Muscle of arm (tissue), 12 donors: ENCODE results near the gene OGFOD3. TPM values are rescaled to one million over a fixed set of nuclear protein-coding genes. Genes with fewer than 3 reads are reported as not detected.

Experiments used
- DNase-seq: peaks from one replicate; pipeline ENCODE4 v3.0.0-alpha.2; 2013
- polyA plus RNA-seq, 12 donors: library from polyadenylated mRNA; unstranded; fragments of 120-200 nt; gene quantifications; one replicate each; pipeline ENCODE4 v1.2.1, GENCODE V29; 2013; ENCODE audit not compliant: insufficient read length in 12 of 12

Gene OGFOD3
- polyA plus RNA-seq, 12 donors, result 13.4 to 25.1 (median 18.5) TPM; not detected in 1

GRCh38 chr17:82410014-82410716 is 8.2 kb downstream of the OGFOD3 start:
- no peak for DNase-seq

DNA sequence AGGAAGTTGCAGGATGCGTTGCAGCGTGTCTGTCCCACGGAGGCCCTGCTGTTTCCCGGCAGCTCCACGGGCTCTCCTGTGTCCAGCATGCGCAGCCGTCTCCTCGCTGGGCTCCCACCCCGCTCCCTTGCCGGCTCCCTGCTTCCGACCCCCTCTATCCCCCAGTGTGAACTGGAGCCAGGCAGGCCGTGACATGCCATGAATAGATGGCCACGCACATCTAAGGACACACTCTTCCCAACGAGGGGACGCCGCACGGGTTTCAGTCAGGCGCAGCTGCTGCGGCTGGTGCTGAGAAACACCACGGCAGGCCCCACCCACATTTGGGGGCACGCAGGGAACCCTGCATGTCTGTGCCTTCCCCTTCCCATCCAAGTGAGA is 9.5 kb downstream of the OGFOD3 start:
- DNase-seq, result no peak

GRCh38 chr17:82408288-82408937 is 10.0 kb downstream of the OGFOD3 start:
- no peak for DNase-seq

DNA sequence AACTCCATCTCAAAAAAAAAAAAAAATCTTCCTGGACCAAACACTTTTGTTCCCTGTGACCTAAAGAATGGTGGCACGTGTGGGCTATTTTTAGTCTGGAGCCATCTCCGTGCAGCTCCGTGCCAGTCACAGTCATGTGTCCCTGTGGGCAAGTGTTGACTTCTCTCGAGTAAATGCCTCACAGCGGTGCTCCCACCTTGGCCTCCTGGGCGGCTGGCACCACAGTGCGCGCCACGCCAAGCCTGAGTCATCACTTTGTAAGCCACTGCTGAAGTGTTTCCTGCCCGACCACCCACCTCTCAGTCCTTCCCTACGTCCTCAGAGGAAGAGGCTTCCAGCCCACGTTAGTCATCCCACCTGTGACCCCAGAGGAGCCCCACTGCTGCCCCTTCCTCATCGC is 11.1 kb downstream of the OGFOD3 start:
- DNase-seq, result no peak

GRCh38 chr17:82406131-82406671 is 12.2 kb downstream of the OGFOD3 start:
- no peak for DNase-seq

GRCh38 chr17:82405051-82405450 is 13.3 kb downstream of the OGFOD3 start:
- DNase-seq, result no peak

DNA sequence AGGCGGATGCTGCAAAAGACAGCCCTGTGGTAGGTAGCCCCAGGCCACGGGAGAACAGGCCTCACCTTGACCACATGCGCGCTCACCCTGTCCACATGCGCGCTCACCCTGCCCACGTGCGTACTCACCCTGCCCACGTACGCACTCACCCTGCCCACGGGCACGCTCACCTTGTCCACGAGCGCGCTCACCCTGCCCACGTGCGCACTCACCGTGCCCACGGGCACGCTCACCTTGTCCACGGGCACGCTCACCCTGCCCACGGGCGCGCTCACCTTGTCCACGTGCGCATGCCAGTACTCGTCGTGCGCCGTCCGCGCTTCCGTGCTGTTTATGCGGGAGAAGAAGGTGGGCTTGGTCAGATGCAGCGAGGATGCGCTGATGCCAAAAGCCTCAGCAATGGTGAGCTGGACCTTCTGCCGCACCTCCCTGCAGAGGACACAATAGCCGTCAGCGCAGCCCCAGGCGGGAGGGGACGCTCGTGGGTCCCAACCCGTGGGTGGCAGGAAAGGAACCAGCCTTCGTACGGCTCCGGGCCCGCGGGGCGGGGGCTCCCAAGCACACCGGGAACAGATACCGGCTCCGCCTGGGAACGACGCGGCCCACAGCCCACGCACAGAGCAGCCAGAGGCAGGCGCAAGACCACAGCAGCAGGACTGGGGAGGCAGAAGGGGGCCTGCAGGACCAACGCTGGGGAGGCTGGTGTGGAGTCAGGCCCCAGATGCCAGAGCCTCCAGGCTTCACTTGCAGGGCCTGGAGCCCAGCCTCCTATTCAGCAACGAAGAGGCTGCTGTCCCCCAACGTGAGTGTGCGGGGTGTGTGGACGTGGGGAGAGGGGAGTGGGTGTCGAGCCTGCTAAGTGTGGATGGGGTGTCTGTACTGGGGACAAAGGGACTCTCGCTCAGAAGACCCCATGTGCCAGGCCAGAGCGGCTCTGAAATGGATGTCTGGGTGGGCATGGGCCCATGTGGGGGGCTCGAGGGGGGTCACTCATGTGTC is 14.4 kb downstream of the OGFOD3 start:
- no peak for DNase-seq

DNA sequence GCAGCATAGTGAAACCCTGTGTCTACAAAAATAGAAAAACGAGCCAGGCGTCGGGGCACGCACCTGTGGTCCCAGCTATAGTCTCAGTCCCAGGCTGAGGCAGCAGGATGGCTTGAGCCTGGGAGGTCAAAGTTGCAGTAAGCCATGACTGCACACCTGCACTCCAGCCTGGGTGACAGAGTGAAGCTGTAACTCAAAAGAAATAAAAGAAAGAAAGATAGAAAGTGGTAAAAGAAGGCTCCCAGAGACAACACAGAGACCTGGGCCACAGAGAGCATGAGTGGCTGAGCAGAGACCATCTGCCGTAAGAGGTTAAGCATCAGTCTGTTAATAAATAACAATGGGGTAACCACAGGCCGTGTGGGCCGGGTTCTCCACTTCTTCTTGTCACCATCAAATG is 15.5 kb downstream of the OGFOD3 start:
- DNase-seq, result no peak

DNA sequence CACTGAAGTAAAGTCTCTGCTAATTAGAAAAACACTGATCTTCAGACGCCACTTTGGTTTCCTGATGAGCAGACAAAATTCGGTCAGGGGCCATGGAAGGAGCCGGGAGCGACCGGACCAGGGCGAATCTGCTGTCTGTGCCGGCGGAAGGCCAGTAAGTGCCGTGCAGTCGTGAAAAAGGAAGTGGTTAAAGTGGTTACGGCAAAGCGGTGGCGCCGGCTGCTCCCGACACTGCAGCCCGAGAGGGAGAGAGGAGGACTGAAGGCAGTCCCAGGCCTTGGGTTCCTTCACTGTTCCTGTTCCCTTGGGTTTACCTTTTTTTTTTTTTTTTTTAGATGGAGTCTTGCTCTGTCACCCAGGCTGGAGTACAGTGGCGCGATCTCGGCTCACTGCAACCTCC is 17.6 kb downstream of the OGFOD3 start:
- no peak for DNase-seq

DNA sequence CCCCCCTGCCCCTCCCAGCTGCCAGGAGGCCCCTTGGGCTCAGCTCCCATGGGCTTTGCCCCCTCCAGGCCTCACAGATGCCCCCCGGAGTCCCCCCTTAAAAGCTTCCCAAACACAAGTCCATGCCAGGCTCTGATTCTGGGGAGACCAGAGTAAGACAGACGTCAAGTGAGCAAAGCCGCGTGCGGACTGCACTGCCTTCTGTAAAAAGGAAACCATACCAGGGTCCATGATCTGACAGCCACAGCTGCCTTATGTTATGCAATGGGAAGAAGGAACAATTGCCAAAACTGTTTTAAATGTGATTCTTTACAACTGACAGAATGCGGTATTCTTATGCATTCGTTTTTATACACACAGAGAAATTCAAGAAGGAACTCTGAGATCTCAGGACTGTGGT is 18.2 kb downstream of the OGFOD3 start:
- DNase-seq, result no peak

DNA sequence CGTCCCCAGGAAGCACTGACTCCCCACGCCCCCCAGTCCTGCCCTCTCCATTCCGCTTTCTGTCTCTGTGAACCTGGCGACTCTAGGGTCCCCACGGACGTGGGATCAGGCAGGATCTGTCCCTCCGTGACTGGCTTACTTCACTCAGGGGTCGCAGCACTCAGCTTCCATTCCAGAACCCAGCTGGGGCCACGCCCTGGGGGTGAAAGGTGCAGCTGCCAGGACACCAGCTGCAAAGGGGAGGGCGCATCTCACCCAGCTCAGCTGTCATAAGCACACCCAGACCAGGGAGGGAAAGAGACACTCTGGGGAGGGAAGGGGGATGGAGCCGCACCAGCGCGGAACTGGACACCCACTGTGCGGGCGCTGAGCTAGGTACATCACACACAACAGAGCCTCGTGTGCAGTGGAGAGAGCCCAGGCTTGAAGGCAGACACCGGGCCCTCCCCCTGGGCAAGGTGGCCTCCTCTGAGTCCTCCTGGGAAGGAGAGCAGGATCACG is 18.7 kb downstream of the OGFOD3 start:
- no peak for DNase-seq

DNA sequence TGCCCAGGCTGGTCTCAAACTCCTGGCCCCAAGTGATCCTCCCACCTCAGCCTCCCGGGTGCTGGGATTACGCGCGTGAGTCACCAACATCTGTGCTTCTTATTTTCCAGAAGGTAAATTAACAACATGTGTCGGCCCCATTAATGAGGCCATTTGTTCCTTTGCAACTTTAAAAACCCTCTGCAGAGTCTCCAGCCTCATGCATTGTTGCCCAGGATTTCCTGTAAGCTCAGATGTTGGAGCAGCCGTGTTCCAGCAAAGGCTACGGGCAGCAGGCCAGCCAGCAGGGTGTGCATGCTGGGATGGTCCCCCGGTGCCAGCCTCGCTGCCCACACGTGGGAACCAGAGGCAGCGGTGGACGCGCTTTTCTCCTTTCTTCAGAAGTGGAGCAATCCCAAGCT is 19.3 kb downstream of the OGFOD3 start:
- peak; percentile 84 for DNase-seq

- DNase-seq, result no peak
Measured at GRCh38 chr17:82397449-82398335, 20.7 kb downstream of the OGFOD3 start.

- DNase-seq, result no peak
Measured at GRCh38 chr17:82396601-82397435, 21.6 kb downstream of the OGFOD3 start.

- DNase-seq, result no peak
Measured at GRCh38 chr17:82394278-82394677, 24.1 kb downstream of the OGFOD3 start.

DNA sequence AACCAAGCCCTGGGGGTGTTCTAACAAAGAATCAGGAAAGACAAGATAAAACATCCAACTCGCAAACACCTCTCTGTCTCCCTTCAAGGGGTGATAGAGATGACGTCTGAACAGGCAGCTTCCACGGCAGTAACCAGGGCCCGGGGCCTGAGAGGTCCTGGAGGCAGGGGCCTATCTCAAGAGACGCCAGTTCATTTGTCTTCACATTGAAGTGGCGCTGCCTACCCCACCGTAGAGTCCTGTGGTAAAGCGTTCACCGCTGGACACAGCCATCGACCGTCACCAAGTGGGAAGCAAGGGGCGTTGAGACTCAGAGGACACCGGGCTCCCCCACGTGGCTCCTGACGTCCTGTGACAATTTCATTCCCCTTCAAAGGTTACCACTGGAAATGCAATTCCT is 25.4 kb downstream of the OGFOD3 start:
- no peak for DNase-seq

DNA sequence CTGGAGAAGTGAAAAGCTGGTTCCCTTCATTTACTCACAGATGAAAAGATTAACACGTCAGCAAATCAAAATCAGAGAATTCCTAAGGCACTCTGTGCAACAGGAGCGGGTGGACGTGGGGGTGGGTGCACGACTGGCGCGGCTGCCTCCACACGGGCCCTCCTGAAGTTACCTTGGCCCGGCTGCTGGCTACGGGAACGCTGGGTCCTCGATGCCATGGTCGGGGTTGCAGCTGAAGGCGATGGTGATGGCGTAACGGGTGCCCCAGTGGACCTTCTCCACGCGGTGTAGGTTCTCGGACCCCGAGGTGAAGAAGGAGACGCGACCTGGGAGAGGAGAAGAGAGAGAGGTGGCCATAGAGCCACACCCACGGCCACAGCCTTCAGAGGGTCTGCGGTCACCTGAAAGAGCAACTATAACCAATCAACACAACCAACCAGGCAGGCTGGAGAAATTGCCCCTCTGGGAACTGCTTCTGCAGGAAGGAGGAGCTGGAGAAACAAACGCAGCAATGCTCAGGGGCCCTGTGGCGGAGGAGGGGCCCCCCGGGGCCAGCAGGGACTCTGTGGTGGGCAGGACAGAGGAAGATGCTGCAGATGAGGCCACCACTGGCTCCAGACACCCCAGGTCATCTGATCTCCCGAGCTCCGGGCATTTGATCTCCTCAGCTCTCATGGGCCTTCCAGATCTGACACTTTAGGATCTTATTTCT is 26.0 kb downstream of the OGFOD3 start:
- DNase-seq, result no peak

DNA sequence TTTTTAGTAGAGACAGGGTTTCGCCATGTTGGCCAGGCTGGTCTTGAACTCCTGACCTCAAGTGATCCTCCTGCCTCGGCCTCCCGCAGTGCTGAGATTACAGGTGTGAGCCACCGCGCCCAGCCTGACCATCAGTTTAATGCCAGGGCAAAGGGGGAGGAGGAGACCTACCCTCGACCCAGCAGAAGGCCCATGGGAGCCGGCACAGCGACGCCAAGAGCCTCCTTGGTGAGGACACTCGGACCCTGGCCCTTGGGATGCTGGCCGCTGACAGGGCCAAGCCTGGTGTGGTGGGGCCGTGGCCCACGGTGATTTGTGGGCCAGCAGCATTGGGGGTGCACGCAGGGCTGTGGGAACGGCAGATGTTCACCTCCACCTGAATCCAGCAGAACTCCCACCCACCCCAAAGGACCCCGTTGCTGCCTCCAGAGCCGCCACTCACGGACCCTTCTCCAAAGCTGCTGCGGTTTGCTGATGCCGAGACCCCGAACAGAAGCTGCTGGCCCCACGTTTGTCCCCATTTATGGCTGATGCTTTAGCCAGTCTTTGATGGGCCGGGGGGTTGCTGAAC is 26.8 kb downstream of the OGFOD3 start:
- DNase-seq, result no peak

DNA sequence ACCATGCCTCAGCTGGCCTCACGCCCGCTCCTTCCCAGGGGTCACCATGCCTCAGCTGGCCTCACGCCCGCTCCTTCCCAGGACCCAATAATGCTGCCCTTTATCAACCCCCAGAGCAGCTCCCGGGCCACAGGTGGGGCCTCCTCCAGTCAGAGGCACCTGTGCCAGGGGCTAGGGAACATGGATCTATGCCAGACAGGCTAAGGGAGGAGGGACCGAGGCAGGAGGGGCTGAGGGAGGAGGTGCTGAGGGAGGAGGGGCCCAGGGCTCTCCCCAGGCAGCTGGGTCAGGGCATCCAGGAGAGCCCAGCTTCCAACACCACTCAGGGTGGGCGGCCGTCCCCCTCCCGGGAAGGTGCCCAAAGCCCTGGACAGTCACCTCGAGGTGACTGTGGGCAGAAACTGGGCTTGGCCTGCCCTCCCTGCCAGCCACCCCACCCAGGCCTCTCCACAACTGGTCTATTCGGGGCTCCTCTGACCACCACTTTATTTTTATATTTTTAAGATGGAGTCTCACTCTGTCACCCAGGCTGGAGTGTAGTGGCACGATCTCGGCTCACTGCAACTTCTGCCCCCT is 27.4 kb downstream of the OGFOD3 start:
- no peak for DNase-seq
